Skeletal muscle tissue (tissue), 4 donors: ENCODE measurements around the gene NKPD1. TPM values are rescaled to one million over a fixed set of nuclear protein-coding genes. Genes with fewer than 3 reads are reported as not detected.

ENCODE experiments used
- H3K27ac ChIP-seq: one replicate; pipeline ENCODE4 v1.7.0; 2013; ENCODE audit warnings: mild to moderate bottlenecking, low read depth, low read length, inconsistent platforms
- H3K27me3 ChIP-seq, 3 donors: one replicate each; pipeline ENCODE4 v1.7.0; 2013; ENCODE audit warnings: low read length in 3 of 3; ENCODE audit not compliant: control insufficient read depth in 3 of 3, insufficient read depth in 3 of 3
- H3K36me3 ChIP-seq, 3 donors: one replicate each; pipeline ENCODE4 v1.7.0; 2013; ENCODE audit warnings: low read length in 3 of 3; ENCODE audit not compliant: control insufficient read depth in 3 of 3, insufficient read depth in 3 of 3
- H3K4me1 ChIP-seq, 3 donors: one replicate each; pipeline ENCODE4 v1.7.0; 2013; ENCODE audit warnings: low read length in 3 of 3, mild to moderate bottlenecking in 3 of 3; ENCODE audit not compliant: control insufficient read depth in 3 of 3, insufficient read depth in 3 of 3
- H3K4me3 ChIP-seq, 3 donors: one replicate each; pipeline ENCODE4 v1.7.0; 2013; ENCODE audit warnings: low read length in 3 of 3
- H3K9ac ChIP-seq, 3 donors: one replicate each; pipeline ENCODE4 v1.7.0; 2013; ENCODE audit warnings: low read length in 3 of 3, mild to moderate bottlenecking in 3 of 3, moderate library complexity in 2 of 3, low read depth in 1 of 3
- H3K9me3 ChIP-seq, 3 donors: one replicate each; pipeline ENCODE4 v1.7.0; 2013; ENCODE audit warnings: low read length in 3 of 3; ENCODE audit not compliant: control insufficient read depth in 3 of 3
- total RNA-seq: library from RNA; depleted of rRNA; stranded (reverse); fragments of >200 nt; gene quantifications from one replicate; pipeline ENCODE4 v1.2.3, GENCODE V29; 2014
- donor health status: Osteomylitis.

NKPD1 gene
- total RNA-seq, 1 donor from 2014 or later = not detected

- Histone ChIP-seq H3K27ac (no peak overlapping the region), H3K36me3 (no peaks in the 10 kb centered on the region), H3K9me3 (no peaks in the 10 kb centered on the region), H3K9ac (no peak overlapping the region), H3K4me1 (peaks cover 39 to 54% (median 43%) of the 10 kb centered on the region in 3 donors), H3K27me3 (no peaks in the 10 kb centered on the region), H3K4me3 (no peak overlapping the region)
Observed at GRCh38 chr19:45114116-45114515, 46.7 kb downstream of the NKPD1 start.

- H3K4me1 ChIP-seq = peaks cover 38 to 52% (median 41%) of the 10 kb centered on the region in 3 donors
- no peaks in the 10 kb centered on the region for H3K9me3 ChIP-seq
- peak overlapping the region in 1 of 3 donors; percentile 16 for H3K9ac ChIP-seq
- H3K27me3 ChIP-seq = no peaks in the 10 kb centered on the region
- no peak overlapping the region for H3K4me3 ChIP-seq
- H3K27ac ChIP-seq = no peak overlapping the region
- H3K36me3 ChIP-seq = peaks cover 0 to 1% (median 0%) of the 10 kb centered on the region in 3 donors
Observed at GRCh38 chr19:45113628-45114027, 47.2 kb downstream of the NKPD1 start.

DNA sequence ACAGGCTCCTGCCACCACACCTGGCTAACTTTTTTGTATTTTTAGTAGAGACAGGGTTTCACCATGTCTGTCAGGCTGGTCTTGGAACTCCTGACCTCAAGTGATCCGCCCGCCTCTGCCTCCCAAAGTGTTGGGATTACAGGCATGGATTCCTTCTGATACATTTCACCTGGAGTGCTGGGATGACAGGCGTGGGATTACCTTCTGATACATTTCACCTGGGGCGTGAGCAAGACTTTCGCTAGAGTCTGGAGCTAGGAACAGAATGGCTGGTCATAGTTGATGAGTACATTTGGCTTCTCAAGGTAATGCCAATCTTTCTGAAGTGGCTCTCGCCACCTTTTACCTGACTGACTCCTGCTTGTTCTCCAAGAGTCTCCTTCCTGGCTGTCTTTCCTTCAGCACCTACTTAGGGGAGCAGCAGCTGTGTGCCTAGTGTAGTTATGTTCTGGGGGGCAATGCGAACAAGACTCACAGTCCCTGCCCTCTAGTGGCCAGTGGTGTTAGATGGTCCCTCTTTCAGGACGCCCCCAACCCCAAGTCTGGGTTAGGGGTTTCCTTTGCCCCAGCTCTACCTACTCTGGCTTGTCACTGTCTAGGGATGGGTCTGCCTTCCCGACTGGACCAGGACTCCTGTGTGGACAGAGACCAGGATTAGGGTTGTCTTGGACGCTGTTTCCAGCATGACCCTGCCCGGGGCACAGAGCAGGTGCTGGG is 48.5 kb downstream of the NKPD1 start:
- Histone ChIP-seq H3K27ac (no peak overlapping the region), H3K4me1 (peaks cover 24 to 38% (median 28%) of the 10 kb centered on the region in 3 donors), H3K9me3 (no peaks in the 10 kb centered on the region), H3K27me3 (no peaks in the 10 kb centered on the region), H3K36me3 (peaks cover 0 to 2% (median 0%) of the 10 kb centered on the region in 3 donors), H3K4me3 (no peak overlapping the region), H3K9ac (no peak overlapping the region)

Other genes with a start within 250 kb of the NKPD1 start
- 5.7 TPM for gene APOC1, start 246.4 kb downstream of the NKPD1 start, total RNA-seq
- not detected for gene APOC4, start 218.7 kb downstream of the NKPD1 start, total RNA-seq
- gene APOC2, start 214.9 kb downstream of the NKPD1 start, total RNA-seq = not detected
- 40.7 TPM for gene CLPTM1, start 205.6 kb downstream of the NKPD1 start, total RNA-seq
- gene RELB, start 159.5 kb downstream of the NKPD1 start, total RNA-seq = 7.8 TPM
- 7.8 TPM for gene CLASRP, start 121.9 kb downstream of the NKPD1 start, total RNA-seq
- gene ZNF296, start 84.5 kb downstream of the NKPD1 start, total RNA-seq = not detected
- gene GEMIN7, start 81.7 kb downstream of the NKPD1 start, total RNA-seq = 16.7 TPM
- 16.2 TPM for gene PPP1R37, start 67.8 kb downstream of the NKPD1 start, total RNA-seq
- 15.1 TPM for gene TRAPPC6A, start 17.3 kb upstream of the NKPD1 start, total RNA-seq
- gene BLOC1S3, start 17.8 kb upstream of the NKPD1 start, total RNA-seq = 4.2 TPM
- gene EXOC3L2, start 84.4 kb upstream of the NKPD1 start, total RNA-seq = 2.1 TPM
- gene MARK4, start 90.3 kb upstream of the NKPD1 start, total RNA-seq = 15.7 TPM
- gene CKM, start 161.9 kb upstream of the NKPD1 start, total RNA-seq = 3,746 TPM
- gene KLC3, start 179.8 kb upstream of the NKPD1 start, total RNA-seq = 0.52 TPM
- 7.3 TPM for gene ERCC2, start 209.6 kb upstream of the NKPD1 start, total RNA-seq
- gene PPP1R13L, start 244.1 kb upstream of the NKPD1 start, total RNA-seq = not detected
- gene POLR1G, start 245.7 kb upstream of the NKPD1 start, total RNA-seq = 7.3 TPM